OCI-LY3 (cell line): ENCODE measurements around the gene ITK.
"Not testable (repeated sequence)": the region's sequence is repeated elsewhere in the genome, so short reads cannot be mapped to it uniquely, and the experiment has no call there.

Source experiments
- H2AFZ ChIP-seq: fragments of 200-600, 300-600 bp; shearing (Covaris generic); 2 replicates; pipeline ENCODE4 v1.6.0; 2014; ENCODE audit warnings: antibody characterized with exemption, low read depth, low read length
- H3K27ac ChIP-seq: fragments of 200-600, 300-600 bp; sonication (generic); 2 replicates; pipeline ENCODE4 v1.5.1; 2014; ENCODE audit warnings: mild to moderate bottlenecking, low read length, moderate library complexity, mixed read lengths
- H3K27me3 ChIP-seq: fragments of 200-600, 300-600 bp; sonication (generic); 2 replicates; pipeline ENCODE4 v1.6.1; 2014; ENCODE audit warnings: low read depth, low read length, mixed read lengths
- H3K36me3 ChIP-seq: fragments of 200-600, 300-600 bp; sonication (generic); replicated peaks from 2 replicates; pipeline ENCODE3; 2014; ENCODE audit warnings: low read depth, low read length, mixed read lengths
- H3K4me1 ChIP-seq: fragments of 300-600, 200-600 bp; sonication (generic); 2 replicates; pipeline ENCODE4 v1.6.1; 2014; ENCODE audit warnings: low read length, mixed read lengths
- H3K4me2 ChIP-seq: fragments of 200-600, 300-600 bp; sonication (generic); 2 replicates; pipeline ENCODE4 v1.6.1; 2014; ENCODE audit warnings: low read length, mixed read lengths
- H3K4me3 ChIP-seq: fragments of 300-600, 200-600 bp; sonication (generic); 2 replicates; pipeline ENCODE4 v1.5.1; 2014; ENCODE audit warnings: antibody characterized with exemption, mild to moderate bottlenecking, low read length, moderate library complexity
- H3K79me2 ChIP-seq: fragments of 300-600, 200-600 bp; shearing (Covaris generic); 2 replicates; pipeline ENCODE4 v1.6.1; 2014; ENCODE audit warnings: mild to moderate bottlenecking, low read length, mixed read lengths
- H3K9ac ChIP-seq: fragments of 300-600, 200-600 bp; shearing (Covaris generic); 2 replicates; pipeline ENCODE4 v1.6.0; 2014; ENCODE audit warnings: mild to moderate bottlenecking, low read length, moderate library complexity
- H3K9me3 ChIP-seq: fragments of 200-600, 300-600 bp; shearing (Covaris generic); 2 replicates; pipeline ENCODE4 v1.6.1; 2014; ENCODE audit warnings: low read length, mixed read lengths; ENCODE audit not compliant: insufficient read depth
- H4K20me1 ChIP-seq: fragments of 200-600, 300-600 bp; sonication (generic); 2 replicates; pipeline ENCODE4 v1.6.1; 2016; ENCODE audit warnings: low read length, mixed read lengths; ENCODE audit not compliant: insufficient read depth
- CTCF ChIP-seq: fragments of 200-600, 300-600 bp; sonication (generic); IDR thresholded peaks from 2 replicates; pipeline ENCODE4 v1.5.1; 2014; ENCODE audit warnings: antibody characterized with exemption, low read length, low read depth
- EZH2phosphoT487 ChIP-seq: fragments of 200-600 bp; shearing (Covaris generic); IDR thresholded peaks from 2 replicates; pipeline ENCODE4 v1.6.1; 2018; ENCODE audit warnings: antibody characterized with exemption, mixed run types, low read depth

ITK gene

GRCh38 chr5:157178966-157179365 lies 1.7 kb upstream of the ITK start:
- Histone ChIP-seq H3K9ac (no peak overlapping the region), H3K79me2 (no peaks in the 10 kb centered on the region), H3K9me3 (no peaks in the 10 kb centered on the region), H3K27me3 (peaks cover 26% of the 10 kb centered on the region), H4K20me1 (no peaks in the 10 kb centered on the region), H3K4me2 (no peak overlapping the region), H3K4me1 (no peaks in the 10 kb centered on the region), H3K4me3 (no peak overlapping the region), H3K36me3 (no peaks in the 10 kb centered on the region), H3K27ac (no peak overlapping the region), H2AFZ (no peak overlapping the region)
- TF ChIP-seq CTCF (no peak), EZH2phosphoT487 (no peak)

GRCh38 chr5:157182143-157182757 lies 1.6 kb downstream of the ITK start:
- Histone ChIP-seq H3K4me3 (no peak overlapping the region), H3K9me3 (no peaks in the 10 kb centered on the region), H2AFZ (no peak overlapping the region), H3K4me2 (no peak overlapping the region), H3K4me1 (no peaks in the 10 kb centered on the region), H3K27ac (no peak overlapping the region), H4K20me1 (no peaks in the 10 kb centered on the region), H3K79me2 (no peaks in the 10 kb centered on the region), H3K9ac (no peak overlapping the region), H3K36me3 (no peaks in the 10 kb centered on the region), H3K27me3 (peaks cover 26% of the 10 kb centered on the region)
- TF ChIP-seq EZH2phosphoT487, result no peak
- no peak for TF ChIP-seq CTCF

GRCh38 chr5:157184117-157184670 lies 3.6 kb downstream of the ITK start:
- no peak overlapping the region for H3K4me2 ChIP-seq
- H3K27ac ChIP-seq, result no peak overlapping the region
- H3K9ac ChIP-seq, result no peak overlapping the region
- TF ChIP-seq EZH2phosphoT487 (no peak), CTCF (no peak)
- H3K36me3 ChIP-seq, result no peaks in the 10 kb centered on the region
- H3K9me3 ChIP-seq, result no peaks in the 10 kb centered on the region
- H2AFZ ChIP-seq, result no peak overlapping the region
- H3K79me2 ChIP-seq, result no peaks in the 10 kb centered on the region
- peaks cover 26% of the 10 kb centered on the region for H3K27me3 ChIP-seq
- no peaks in the 10 kb centered on the region for H4K20me1 ChIP-seq
- no peak overlapping the region for H3K4me3 ChIP-seq
- no peaks in the 10 kb centered on the region for H3K4me1 ChIP-seq

GRCh38 chr5:157185122-157185521 lies 4.5 kb downstream of the ITK start:
- H3K4me2 ChIP-seq, H3K9ac ChIP-seq, H3K79me2 ChIP-seq, H3K36me3 ChIP-seq, H3K4me3 ChIP-seq, H3K9me3 ChIP-seq, H4K20me1 ChIP-seq, H3K27ac ChIP-seq, H3K4me1 ChIP-seq, H2AFZ ChIP-seq: not testable (repeated sequence)
- peaks cover 22% of the 10 kb centered on the region for H3K27me3 ChIP-seq
